HG03103 (cell line): ENCODE data around the gene THOP1.
"Not testable (repeated sequence)": the region's sequence is repeated elsewhere in the genome, so short reads cannot be mapped to it uniquely, and the experiment has no call there.

ENCODE experiments used
- ATAC-seq: cut with Tn5 transposase; IDR thresholded peaks from one replicate; pipeline ENCODE4 v1.9.1; 2021; ENCODE audit warnings: low read depth; ENCODE audit not compliant: unreplicated experiment

Gene THOP1

GRCh38 chr19:2813235-2814160 lies 28.2 kb downstream of the THOP1 start:
- no peak for ATAC-seq

GRCh38 chr19:2814426-2814825 lies 29.1 kb downstream of the THOP1 start:
- no peak for ATAC-seq

- ATAC-seq, result no peak
Observed at GRCh38 chr19:2815191-2815614, 29.9 kb downstream of the THOP1 start.

DNA sequence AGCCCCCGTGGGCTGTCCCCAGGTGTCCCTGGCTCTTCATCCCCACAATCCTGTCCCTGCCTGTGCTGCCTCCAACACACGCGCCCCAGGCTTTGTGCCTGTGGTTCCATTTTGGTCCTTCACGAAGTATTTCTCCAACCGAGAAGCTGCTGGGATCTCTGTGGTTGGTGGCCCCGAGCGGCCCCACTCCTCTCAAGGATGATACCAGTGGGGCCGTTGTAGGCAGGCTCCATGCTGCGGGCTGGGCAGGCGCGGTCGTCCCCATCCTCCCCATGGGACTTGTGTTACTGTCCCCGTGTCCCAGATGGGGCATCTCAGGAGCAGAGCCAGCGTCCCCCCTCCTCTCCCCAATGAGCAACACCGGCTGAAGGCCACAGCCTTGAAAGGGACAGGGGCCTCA lies 30.6 kb downstream of the THOP1 start:
- no peak for ATAC-seq

DNA sequence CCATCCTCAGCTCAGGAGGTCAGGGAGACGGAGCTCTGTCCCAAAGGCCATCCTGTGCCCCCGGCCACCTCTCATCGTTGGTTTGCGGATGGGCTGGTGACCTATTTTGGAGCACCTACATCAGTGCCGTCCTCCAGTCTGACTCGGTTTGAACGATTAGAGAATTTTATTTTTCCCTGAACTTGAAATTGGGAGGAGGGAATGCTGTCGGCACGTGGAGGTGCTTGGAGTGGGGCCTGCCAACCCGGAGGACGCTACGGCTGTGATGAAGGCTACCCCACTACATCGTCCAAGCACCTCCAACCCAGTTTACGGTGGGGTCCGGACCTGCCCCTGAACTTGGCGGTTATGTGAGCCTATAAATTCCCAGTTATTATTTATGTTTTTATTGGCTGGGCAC lies 31.3 kb downstream of the THOP1 start:
- ATAC-seq, result no peak

DNA sequence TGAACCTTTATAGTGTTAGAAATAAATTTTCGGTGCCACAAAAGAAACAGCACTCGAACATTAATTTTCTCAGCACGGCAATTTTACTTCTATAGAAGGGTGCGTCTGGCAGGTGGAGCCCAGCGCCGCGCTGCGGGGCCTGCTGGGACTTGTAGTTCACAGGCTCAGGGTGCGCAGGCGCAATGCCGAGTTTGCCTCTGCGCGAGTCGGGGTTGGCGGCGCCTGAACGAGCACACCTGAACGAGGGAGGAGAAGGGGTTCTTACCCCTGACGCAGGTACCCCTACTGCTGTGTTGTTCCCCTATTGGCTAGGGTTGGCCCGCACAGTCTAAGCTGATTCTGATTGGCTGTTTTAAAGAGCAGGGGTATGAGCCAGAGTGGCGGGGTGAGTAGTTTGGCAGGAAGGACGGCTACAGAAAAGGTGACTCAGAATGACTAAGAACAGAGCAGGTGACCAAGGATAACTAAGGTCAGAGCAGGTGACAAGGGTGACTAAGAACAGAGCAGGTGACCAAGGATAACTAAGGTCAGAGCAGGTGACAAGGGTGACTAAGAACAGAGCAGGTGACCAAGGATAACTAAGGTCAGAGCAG lies 32.0 kb downstream of the THOP1 start:
- ATAC-seq, result not testable (repeated sequence)

DNA sequence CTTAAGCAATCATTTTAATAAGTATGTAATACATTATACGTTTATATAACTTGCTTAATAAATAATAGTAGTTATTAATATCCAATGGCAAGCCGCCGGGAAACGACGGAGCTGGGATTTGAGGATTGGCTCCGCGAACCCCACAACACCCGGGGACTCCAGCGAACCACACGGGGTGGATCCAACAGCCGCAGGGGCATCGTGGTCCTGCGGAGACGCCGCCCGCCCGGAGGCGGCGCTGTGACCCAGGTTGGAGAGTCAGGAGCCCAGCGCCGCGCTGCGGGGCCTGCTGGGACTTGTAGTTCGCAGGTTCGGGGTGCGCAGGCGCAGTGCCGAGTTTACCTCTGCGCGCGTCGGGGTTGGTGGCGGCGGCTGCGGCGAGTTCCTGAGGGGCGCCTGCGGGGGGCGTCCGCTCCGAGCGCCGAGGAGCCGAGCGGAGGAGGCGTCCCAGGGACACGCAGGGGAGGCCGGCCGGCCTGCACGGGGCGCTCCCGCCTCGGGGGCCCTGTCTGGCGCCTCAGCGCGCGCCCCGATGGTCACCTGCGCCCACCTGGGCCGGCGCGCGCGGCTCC lies 34.3 kb downstream of the THOP1 start, which contains the start of gene ZNF554:
Gene ZNF554, plus strand, starts transcription at position 329 of the 572 bp plus-strand sequence. Its CDS starts 204 bp downstream, at position 533.
- ATAC-seq, result peak; percentile 72

DNA sequence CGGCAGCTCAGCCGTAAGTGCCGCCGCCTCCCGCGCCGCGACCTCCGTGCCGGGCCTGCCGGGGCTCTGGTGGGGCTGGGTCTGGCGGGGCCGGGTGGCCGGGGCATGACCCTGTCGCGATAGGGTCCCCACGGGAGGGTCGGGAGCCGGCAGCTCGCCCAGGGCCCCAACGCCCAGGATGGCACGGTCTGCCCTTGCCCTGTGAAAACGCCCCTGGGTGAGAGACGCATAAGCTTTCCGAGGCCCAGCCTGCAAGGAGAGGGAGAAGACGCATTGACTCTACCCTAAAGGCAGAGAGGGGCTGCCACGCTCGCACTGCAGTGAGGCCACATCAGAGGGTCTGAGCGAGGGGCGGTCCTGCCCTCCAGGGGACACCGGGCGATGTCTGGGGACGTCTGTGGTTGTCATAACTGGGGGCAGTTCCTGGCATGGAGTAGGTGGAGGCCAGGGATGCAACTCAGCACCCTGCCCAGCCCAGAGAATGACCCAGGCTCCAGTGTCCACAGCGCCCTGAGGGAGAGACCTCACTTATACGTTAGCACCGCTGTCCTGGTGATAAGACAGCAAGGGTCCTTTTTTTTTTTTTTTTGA lies 34.9 kb downstream of the THOP1 start:
- ATAC-seq, result no peak

- no peak for ATAC-seq
Observed at GRCh38 chr19:2822846-2823245, 37.5 kb downstream of the THOP1 start.

GRCh38 chr19:2823646-2824045 lies 38.3 kb downstream of the THOP1 start:
- no peak for ATAC-seq

DNA sequence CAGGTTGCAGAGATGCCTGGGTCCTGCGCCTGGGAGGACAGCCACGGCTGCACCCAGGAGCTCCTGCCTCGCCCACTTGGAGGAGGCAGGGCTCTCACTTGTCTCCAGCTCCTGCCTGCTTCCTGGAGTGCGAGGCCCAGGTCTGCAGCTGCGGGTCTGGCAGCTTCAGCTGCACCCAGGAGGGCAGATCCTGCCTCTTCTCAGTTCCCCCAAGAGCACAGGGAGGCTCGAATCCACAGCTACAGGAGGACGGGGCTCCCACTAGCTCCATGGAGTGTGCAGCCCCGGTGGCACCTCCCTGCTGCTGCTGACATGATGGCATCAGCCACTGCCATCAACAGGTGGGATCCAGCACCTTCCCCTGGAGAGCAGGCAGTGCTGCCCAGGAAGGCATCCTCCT lies 38.8 kb downstream of the THOP1 start:
- ATAC-seq, result no peak

DNA sequence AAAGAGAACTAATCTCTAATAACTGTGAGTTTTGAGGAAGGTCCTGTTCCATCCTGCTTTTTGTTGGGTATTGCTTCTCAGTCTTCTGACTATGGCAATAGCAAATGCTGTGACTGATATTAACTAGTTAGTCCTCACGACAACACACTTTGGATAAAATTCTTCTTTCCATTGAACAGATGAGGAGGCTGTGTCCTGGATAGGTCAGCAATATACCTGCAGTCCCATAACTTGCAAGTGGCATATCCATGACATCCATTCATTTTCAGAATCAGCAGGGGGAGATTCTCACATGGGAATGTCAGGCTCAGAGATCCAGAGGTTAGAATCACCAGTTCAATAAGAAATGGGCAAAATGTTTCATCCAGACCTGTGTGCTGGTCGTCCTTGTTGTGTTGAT lies 41.7 kb downstream of the THOP1 start:
- ATAC-seq, result no peak

GRCh38 chr19:2827840-2828489 lies 42.7 kb downstream of the THOP1 start:
- no peak for ATAC-seq

DNA sequence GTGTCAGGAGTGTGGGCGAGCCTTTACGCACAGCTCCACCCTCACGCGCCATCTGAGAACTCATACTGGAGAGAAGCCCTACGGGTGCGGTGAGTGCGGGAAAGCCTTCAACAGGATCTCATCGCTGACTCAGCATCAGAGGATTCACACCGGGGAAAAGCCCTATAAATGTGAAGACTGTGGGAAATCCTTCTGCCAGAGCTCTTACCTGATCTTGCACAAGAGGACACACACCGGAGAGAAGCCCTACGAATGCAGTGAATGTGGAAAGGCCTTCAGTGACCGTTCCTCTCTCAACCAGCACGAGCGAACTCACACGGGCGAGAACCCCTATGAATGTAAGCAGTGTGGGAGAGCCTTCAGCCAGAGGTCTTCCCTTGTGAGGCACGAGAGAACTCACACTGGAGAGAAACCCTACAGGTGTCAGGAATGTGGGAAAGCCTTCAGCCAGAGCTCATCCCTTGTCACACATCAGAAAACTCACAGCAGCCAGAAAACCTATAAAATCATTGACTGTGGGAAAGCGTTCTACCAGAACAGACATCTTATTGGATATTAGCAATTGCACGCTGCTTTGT lies 49.1 kb downstream of the THOP1 start:
- no peak for ATAC-seq

DNA sequence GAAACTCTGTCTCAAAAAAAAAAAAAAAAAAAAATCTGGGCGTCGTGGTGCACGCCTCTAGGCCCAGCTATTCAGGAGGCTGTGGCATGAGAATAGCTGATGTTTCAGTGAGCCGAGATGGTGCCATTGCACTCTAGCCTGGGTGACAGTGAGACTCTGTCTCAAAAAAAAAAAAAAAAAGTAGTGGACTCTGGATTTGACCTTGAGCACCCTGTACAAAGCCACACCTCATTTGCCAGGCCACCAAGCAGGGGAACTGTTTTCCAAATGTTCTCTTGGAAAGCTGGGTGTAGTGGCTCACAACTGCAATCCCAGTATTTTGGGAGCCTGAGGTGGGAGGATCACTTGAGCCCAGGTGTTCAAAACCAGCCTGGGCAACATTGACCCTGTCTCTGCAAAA lies 52.1 kb downstream of the THOP1 start:
- no peak for ATAC-seq

GRCh38 chr19:2840794-2841791 lies 55.8 kb downstream of the THOP1 start, which contains the start of gene ZNF555:
ZNF555 (plus strand) TSS chr19:2841475; CDS start chr19:2841573, 98 bp downstream.
- ATAC-seq, result peak; percentile 89

GRCh38 chr19:2841855-2842574 lies 56.7 kb downstream of the THOP1 start:
- peak; percentile 8 for ATAC-seq

- no peak for ATAC-seq
Observed at GRCh38 chr19:2845107-2845506, 59.8 kb downstream of the THOP1 start.
